ENCODE measurements around the gene AFG1L.

- TF ChIP-seq TAF1 (IDR thresholded peaks at IDR 0.05; ENCODE audit: borderline replicate concordance, insufficient read depth, low read length) (no peak), REST (IDR thresholded peaks at IDR 0.05; ENCODE audit: insufficient read depth in 1 of 2, low read depth in 2 of 2, low read length in 2 of 2) (no peak), POLR2AphosphoS5 (IDR thresholded peaks at IDR 0.05; ENCODE audit: low read depth, low read length) (no peak), SIN3A (IDR thresholded peaks at IDR 0.05; ENCODE audit: borderline replicate concordance, insufficient read depth, low read length) (no peak), FOXP2 (optimal IDR thresholded peaks at IDR 0.05; ENCODE audit: borderline replicate concordance, extremely low read depth, extremely low read length, insufficient read depth) (no peak)
These were observed 27.9 kb downstream of the AFG1L start for GRCh38 chr6:108322728-108323127.

All from PFSK-1 (cell line).